Panc1 (cell line): ENCODE data around the gene PCDHB10. TPM values are rescaled to one million over a fixed set of nuclear protein-coding genes. Genes with fewer than 3 reads are reported as not detected.
"Not testable (repeated sequence)": the region's sequence is repeated elsewhere in the genome, so short reads cannot be mapped to it uniquely, and the experiment has no call there.

ENCODE experiments used
- ATAC-seq: fragments of 200-7000 bp; cut with Tn5 transposase; 2 replicates; pipeline ENCODE4 v1.9.1; 2020; ENCODE audit warnings: mild to moderate bottlenecking, moderate library complexity
- BruUV-seq: library from RNA; stranded (reverse); fragments of 400-500 nt; replicated peaks from 2 replicates; lab custom pipeline; 2021; lab: Mats Ljungman, UMichigan
- CTCF ChIA-PET: fragments of 300-600 bp; sonication (Branson Sonifier 250); formaldehyde crosslinking; loops from one replicate; lab custom pipeline; 2022; ENCODE audit warnings: antibody characterized with exemption; lab: Charles Lee
- POLR2A ChIA-PET: fragments of 300-600 bp; sonication (Branson Sonifier 250); formaldehyde crosslinking; loops from one replicate; lab custom pipeline; 2022; ENCODE audit warnings: antibody characterized with exemption; lab: Charles Lee
- DNase-seq: peaks from one replicate; pipeline ENCODE4 v3.0.0-alpha.2; 2010; ENCODE audit warnings: low read depth, low spot score
- H3K27ac ChIP-seq: 2 replicates; pipeline ENCODE4 v1.5.1; 2011; ENCODE audit warnings: mild to moderate bottlenecking, low read length, inconsistent platforms
- H3K27me3 ChIP-seq: fragments of 200-500 bp; sonication (Bioruptor generic); 2 replicates; pipeline ENCODE4 v1.6.0; 2014; ENCODE audit warnings: low read length, inconsistent platforms; ENCODE audit not compliant: control insufficient read depth, insufficient read depth
- H3K36me3 ChIP-seq: fragments of 200-500 bp; sonication (Bioruptor generic); 2 replicates; pipeline ENCODE4 v1.5.1; 2014; ENCODE audit warnings: inconsistent platforms, mild to moderate bottlenecking, low read length, moderate library complexity; ENCODE audit not compliant: control insufficient read depth, insufficient read depth
- H3K4me1 ChIP-seq: 2 replicates; pipeline ENCODE4 v1.5.1; 2011; ENCODE audit warnings: inconsistent platforms, mild to moderate bottlenecking, low read length, moderate library complexity; ENCODE audit not compliant: control insufficient read depth, insufficient read depth
- H3K4me3 ChIP-seq, 2 experiments: 2 replicates each; pipeline ENCODE4 v1.5.1; 2011 to 2012; ENCODE audit warnings: low read depth in 2 of 2, low read length in 2 of 2, mild to moderate bottlenecking in 2 of 2, inconsistent platforms in 1 of 2, moderate library complexity in 1 of 2
- H3K9me3 ChIP-seq: fragments of 200-500 bp; sonication (Bioruptor generic); 2 replicates; pipeline ENCODE4 v1.5.1; 2014; ENCODE audit warnings: low read depth, mild to moderate bottlenecking, inconsistent platforms, low read length, moderate library complexity; ENCODE audit not compliant: control insufficient read depth, insufficient read depth
- CTCF ChIP-seq: fragments of 450-650 bp; IDR thresholded peaks from 2 replicates; pipeline ENCODE4 v1.5.1; 2017; ENCODE audit warnings: mild to moderate bottlenecking
- in situ Hi-C: cut with HindIII; loops from 2 replicates; pipeline ENCODE4 v1.10.0; 2016; ENCODE audit warnings: low sequenced_read_pairs, low pct_unique_long_range_greater_than_20kb
- intact Hi-C: fragments of 100-400 bp; cut with micrococcal nuclease; formaldehyde crosslinking; loops from one replicate; pipeline ENCODE4 v1.10.0; 2022; ENCODE audit not compliant: unreplicated experiment
- total RNA-seq: library from RNA; stranded (reverse); gene quantifications from one replicate; pipeline ENCODE4 v1.2.1, GENCODE V29; 2021; ENCODE audit not compliant: unreplicated experiment

PCDHB10 gene
- total RNA-seq, 1 experiment from 2014 or later: 0.72 TPM

GRCh38 chr5:141210849-141211248 is 18.7 kb downstream of the PCDHB10 start:
- H3K27ac ChIP-seq, H3K4me3 ChIP-seq, ATAC-seq, H3K9me3 ChIP-seq, H3K36me3 ChIP-seq, in situ Hi-C loops, intact Hi-C loops, H3K27me3 ChIP-seq, BruUV-seq, POLR2A ChIA-PET, CTCF ChIA-PET, H3K4me1 ChIP-seq, DNase-seq: not testable (repeated sequence)

- H3K27me3 ChIP-seq, H3K27ac ChIP-seq, intact Hi-C loops, CTCF ChIA-PET, in situ Hi-C loops, H3K36me3 ChIP-seq, BruUV-seq, DNase-seq, H3K9me3 ChIP-seq, H3K4me1 ChIP-seq, H3K4me3 ChIP-seq, POLR2A ChIA-PET: not testable (repeated sequence)
- TF ChIP-seq CTCF: peak; percentile 69
- peak; percentile 95 for ATAC-seq
Observed at GRCh38 chr5:141213656-141214339, 21.6 kb downstream of the PCDHB10 start, which contains the start of gene PCDHB13. Gene PCDHB13, plus strand, starts transcription at chr5:141213919. Its CDS starts 205 bp downstream, at chr5:141214124.

GRCh38 chr5:141214583-141214982 is 22.4 kb downstream of the PCDHB10 start:
- H3K27ac ChIP-seq, CTCF ChIA-PET, DNase-seq, intact Hi-C loops, POLR2A ChIA-PET, H3K27me3 ChIP-seq, BruUV-seq, H3K4me3 ChIP-seq, H3K36me3 ChIP-seq, H3K4me1 ChIP-seq, in situ Hi-C loops: not testable (repeated sequence)
- peaks cover 12% of the 10 kb centered on the region; the same call in 1 of the 2 replicates for H3K9me3 ChIP-seq
- ATAC-seq: peak; percentile 61

GRCh38 chr5:141215504-141215903 is 23.4 kb downstream of the PCDHB10 start:
- intact Hi-C loops, in situ Hi-C loops: not testable (repeated sequence)

GRCh38 chr5:141216035-141216434 is 23.9 kb downstream of the PCDHB10 start:
- H3K4me3 ChIP-seq, POLR2A ChIA-PET, H3K36me3 ChIP-seq, DNase-seq, H3K4me1 ChIP-seq, BruUV-seq, in situ Hi-C loops, CTCF ChIA-PET, ATAC-seq, intact Hi-C loops, H3K27me3 ChIP-seq, H3K27ac ChIP-seq: not testable (repeated sequence)
- H3K9me3 ChIP-seq: peaks cover 13% of the 10 kb centered on the region; the same call in 1 of the 2 replicates

More at GRCh38 chr5:141215504-141215903, 23.4 kb downstream of the PCDHB10 start:
- ATAC-seq, H3K4me3 ChIP-seq, BruUV-seq, POLR2A ChIA-PET, DNase-seq, H3K4me1 ChIP-seq, H3K27ac ChIP-seq, H3K36me3 ChIP-seq, CTCF ChIA-PET, H3K27me3 ChIP-seq: not testable (repeated sequence)
- H3K9me3 ChIP-seq: peaks cover 13% of the 10 kb centered on the region; the same call in 1 of the 2 replicates
